Embryonic facial prominence (tissue), 1 donor: ENCODE data around the gene EFR3B.
"Not testable (repeated sequence)": the region's sequence is repeated elsewhere in the genome, so short reads cannot be mapped to it uniquely, and the experiment has no call there.

ENCODE experiments used
- DNase-seq: peaks from one replicate; pipeline ENCODE4 v3.0.0-alpha.2; 2016; ENCODE audit errors: extremely low spot score

EFR3B gene, protein sequence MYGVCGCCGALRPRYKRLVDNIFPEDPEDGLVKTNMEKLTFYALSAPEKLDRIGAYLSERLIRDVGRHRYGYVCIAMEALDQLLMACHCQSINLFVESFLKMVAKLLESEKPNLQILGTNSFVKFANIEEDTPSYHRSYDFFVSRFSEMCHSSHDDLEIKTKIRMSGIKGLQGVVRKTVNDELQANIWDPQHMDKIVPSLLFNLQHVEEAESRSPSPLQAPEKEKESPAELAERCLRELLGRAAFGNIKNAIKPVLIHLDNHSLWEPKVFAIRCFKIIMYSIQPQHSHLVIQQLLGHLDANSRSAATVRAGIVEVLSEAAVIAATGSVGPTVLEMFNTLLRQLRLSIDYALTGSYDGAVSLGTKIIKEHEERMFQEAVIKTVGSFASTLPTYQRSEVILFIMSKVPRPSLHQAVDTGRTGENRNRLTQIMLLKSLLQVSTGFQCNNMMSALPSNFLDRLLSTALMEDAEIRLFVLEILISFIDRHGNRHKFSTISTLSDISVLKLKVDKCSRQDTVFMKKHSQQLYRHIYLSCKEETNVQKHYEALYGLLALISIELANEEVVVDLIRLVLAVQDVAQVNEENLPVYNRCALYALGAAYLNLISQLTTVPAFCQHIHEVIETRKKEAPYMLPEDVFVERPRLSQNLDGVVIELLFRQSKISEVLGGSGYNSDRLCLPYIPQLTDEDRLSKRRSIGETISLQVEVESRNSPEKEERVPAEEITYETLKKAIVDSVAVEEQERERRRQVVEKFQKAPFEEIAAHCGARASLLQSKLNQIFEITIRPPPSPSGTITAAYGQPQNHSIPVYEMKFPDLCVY

GRCh38 chr2:25041928-25042320 lies at the start of gene EFR3B:
TSS of gene EFR3B (plus strand) at chr2:25042076. CDS start at chr2:25042313, 237 bp downstream.
- peak; percentile 87 for DNase-seq

- DNase-seq = no peak
Measured at GRCh38 chr2:24993406-24994145, 48.3 kb upstream of the EFR3B start.

DNA sequence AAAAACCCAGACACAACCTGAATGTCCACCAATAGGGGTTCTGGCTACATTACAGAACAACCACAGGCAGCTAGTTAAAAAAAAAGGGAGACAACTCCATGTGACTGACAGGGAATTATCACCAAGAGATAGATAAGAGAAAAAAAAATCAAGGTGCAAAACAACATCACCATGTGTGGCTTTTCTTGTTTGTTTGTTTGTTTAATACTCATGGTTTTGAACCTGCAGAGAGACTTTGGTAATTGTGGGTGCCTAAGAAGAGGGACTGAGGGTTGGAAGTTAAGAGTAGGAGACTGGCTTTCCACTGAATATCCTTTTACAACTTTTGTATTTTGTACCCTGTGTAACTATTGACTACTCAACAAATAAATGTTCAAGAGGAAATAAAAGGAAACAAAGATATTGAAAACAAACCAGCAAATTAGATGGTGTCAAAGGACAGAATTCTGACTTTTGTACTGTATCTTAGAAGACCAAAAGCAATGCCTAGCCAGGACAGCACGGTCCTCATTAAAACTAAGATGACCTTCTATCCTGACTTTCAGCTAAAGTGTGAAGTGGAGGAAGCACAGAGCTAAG lies 47.6 kb upstream of the EFR3B start:
- DNase-seq = no peak

DNA sequence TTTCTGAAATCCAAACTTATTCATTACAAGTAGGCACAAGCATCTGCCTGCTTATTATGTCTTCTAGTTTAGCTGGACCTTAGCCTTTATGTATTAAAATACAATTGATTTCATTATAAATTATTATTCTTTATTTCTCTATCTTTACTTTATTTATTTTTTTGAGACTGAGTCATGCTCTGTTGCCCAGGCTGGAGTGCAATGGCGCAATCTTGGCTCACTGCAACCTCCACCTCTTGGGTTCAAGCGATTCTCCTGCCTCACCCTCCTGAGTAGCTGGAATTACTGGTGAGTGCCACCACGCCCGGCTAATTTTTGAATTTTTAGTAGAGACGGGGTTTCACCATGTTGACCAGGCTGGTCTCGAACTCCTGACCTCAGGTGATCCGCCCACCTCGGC lies 42.8 kb upstream of the EFR3B start:
- DNase-seq = not testable (repeated sequence)

GRCh38 chr2:25000036-25000435 lies 41.8 kb upstream of the EFR3B start:
- DNase-seq = no peak

- no peak for DNase-seq
Measured at GRCh38 chr2:25000503-25001324, 41.2 kb upstream of the EFR3B start.

- DNase-seq = no peak
Measured at GRCh38 chr2:25001325-25001637, 40.6 kb upstream of the EFR3B start.

DNA sequence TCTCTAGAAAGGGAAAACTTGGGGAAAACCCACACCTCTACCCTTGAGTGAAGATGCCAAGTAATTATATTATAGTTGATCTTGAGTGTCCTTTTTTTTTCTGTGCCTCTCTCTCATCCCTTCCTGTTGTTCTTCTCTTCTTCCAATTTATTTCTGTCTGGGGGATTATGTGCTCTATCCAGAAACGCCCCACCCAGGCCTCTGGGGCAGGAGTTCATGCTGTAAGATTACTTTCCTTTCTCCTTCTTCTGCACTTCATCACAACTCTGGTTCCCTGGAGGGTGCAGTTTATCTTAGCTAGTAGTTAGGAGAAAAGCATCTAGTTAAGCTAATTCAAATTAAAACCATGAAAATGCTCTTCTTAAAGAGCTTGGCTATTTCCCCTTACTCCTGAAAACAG lies 39.8 kb upstream of the EFR3B start:
- DNase-seq = no peak

DNA sequence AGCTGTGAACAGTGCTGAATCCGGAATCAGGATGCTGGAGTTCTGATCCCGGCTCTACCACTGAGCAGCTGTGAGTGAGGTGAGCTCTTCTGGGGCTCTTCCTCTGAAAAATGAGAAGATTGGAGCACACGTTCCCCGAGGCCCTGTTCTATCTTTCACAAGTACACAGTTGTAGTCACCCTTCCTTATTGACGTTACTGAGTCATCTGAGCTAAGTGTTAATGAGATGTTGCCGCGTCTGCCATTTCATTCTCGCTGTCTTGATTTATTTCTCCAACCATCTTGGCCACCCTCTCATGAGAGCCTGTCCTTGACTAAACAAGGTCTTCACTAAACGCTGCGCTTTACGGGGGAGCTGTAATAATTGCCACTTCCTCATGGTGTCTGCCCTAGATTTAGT lies 31.9 kb upstream of the EFR3B start:
- DNase-seq = no peak

DNA sequence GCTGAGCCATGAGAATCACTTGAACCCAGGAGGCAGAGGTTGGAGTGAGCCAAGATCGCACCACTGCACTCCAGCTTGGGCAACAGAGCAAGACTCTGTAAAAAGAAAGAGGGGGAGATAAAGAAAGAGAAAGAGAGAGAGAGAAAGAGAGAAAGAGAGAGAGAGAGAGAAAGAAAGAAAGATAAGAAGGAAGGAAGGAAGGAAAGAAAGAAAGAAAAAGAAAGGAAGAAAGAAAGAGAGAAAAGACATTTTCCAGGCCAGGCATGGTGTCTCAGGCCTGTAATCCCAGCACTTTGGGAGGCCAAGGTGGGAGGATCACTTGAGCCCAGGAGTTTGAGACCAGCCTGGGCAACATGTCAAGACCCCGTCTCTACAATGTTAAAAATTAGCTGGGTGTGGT lies 30.5 kb upstream of the EFR3B start:
- DNase-seq = not testable (repeated sequence)

DNA sequence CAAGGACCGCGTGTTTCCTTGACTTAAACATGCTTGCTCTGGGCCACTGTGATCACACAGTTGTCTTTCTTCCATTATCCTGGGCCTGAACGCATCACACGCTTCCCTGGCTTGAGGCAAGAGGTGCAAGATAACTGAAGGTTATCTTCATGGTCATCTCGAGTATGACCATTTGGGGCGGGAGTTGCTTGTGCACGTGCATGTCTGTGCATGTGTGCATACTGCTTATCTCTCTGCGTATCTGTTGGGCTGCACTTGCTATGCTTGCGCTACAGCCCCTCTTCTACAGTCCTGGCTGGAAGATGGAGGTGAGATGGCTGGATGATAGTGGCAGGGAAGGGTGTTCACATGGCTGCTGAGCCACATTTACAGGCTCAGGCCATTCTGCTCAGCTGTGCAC lies 27.2 kb upstream of the EFR3B start:
- DNase-seq = no peak

GRCh38 chr2:25018681-25019080 lies 23.2 kb upstream of the EFR3B start:
- DNase-seq = no peak

DNA sequence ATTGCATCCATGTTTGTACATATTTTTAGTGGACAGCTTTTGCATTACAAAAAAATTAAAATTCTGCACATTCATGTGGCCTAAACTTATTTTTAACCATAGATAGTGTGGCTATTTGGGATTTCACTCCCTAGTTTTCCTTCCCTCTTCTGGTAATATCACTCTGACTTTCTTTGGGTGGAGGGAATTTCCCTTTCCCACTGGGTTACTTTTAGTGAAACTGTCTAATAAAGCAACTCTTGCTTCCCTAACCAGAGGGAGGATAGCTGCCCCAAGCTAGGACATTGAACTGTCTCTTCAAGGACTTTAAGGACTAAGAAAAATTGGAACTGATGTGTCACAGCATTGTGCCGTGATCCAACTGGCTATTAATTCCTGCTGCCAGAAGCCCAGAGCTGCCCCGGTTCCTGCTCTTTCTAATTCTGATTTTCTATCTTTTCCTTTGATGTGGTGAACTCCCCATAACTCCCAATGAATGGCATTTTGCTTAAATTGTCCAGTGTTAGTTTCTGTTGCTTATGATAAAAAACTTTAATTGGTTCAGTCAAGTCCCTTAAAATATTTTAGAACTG lies 20.0 kb upstream of the EFR3B start:
- DNase-seq = no peak

DNA sequence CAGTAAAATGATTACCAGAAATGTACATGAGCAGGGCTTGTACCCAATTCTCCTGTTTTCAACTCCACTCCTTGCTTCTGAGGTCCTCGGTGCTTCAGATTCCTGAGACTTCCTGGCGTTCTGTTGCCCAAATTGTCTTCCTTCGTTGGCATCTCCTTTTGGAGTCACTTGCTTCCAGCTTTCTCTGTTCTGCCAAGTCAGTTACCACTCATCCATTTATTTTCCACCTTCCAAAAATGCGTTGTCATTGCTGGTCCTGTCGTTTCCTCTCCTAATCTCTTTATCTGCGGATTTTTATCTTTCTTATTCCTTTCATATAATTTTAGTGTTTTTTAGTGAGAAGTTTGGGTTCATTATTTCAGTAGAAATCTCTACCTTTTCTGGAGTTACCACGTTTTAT lies 18.5 kb upstream of the EFR3B start:
- no peak for DNase-seq

DNA sequence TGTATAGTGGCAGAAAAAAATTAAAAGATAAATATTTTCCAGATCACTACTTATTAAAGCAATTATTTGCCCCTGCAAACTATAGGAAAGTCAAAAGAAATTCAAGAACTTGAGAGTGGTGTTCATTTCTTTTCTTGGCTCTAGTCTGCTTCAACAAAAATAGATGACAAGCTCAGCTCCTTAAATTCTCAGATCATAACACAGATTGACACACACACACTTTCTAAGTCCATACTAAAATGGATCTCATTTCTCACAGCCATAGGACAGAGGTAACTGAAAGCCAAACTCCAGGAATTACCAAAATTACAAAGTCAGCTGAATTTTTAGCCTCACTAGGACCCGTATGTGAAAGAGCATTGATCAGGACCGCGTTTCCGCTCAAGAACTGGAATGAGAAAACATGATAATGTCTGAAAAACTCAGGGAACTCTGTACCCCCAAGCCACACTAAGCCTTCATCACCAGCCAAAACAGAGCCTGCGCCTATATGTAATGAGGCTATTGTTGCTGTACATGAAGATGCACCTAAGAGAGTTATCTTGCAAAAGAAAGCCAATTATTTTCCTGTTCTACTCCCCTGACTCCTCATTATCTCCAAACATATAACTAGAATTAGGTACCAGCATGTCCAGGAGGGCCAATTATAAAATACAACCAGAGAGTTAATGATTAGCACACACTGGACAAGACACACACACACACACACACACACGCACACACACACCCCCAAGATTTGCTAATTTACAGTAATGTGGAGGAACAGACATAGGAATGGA lies 16.5 kb upstream of the EFR3B start:
- DNase-seq = no peak

GRCh38 chr2:25026008-25026530 lies 15.8 kb upstream of the EFR3B start:
- DNase-seq = no peak

DNA sequence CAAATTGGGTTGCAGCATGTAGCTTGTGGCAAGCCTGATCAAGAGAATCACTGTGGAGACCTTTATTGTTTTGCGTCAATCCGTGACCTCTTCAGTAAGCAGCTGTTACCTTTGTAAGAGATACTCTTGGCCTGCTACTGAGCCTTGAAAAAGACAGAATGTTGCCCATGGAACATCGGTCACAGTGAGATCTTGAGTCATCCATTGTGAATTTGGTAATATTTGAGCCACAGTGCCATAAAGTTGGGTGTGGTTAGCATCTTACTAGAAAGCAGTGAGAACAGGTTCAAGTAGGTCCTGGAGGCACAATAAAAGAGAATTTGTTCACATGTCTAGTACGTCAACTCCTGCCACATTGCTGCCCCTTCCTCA lies 12.7 kb upstream of the EFR3B start:
- no peak for DNase-seq

DNA sequence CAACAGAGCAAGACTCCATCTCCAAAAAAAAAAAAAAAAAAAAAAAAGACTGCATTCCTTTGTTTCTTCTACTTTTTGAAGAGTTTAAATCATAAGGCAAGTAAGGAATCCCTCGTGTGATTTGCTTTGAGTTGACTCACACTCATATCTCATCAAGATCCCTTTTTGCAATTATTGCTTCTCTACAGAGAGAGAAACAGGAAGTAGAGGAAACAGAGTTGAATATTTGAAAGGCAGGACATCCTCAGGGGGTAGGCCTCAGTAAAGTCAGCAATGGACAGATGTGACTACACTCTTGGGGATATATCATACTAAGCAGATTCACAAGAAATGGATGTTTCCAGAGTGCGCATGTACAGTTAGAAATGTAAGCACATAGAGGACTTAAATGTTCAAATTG lies 11.2 kb upstream of the EFR3B start:
- DNase-seq = no peak

GRCh38 chr2:25032094-25032493 lies 9.8 kb upstream of the EFR3B start:
- no peak for DNase-seq

DNA sequence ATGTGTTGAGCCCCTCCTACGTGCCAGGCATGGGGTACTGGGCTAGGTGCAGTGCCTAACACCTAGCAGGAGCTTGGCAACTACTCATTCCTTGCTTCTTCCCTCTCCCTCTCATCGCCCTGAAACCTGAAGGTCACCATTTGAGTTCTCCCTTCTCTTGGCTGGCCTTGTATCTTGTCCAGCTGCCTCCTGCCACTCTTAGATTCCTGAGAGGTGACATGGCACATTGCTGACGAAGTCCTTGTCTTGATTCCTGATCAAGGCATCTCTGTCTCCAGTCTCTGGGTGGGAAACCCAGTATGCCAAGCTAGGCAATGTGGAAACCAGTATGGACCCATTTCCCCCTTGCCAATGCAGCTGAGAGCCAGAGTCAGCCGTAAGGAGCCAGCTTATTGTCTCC lies 9.0 kb upstream of the EFR3B start:
- no peak for DNase-seq
